NB4 (cell line): ENCODE data around the gene FLNB.

Experiments
- CTCF ChIP-seq: IDR thresholded peaks from one replicate; pipeline ENCODE4 v1.5.1; 2012; ENCODE audit warnings: low read depth, low read length
- MAX ChIP-seq: IDR thresholded peaks from 2 replicates; pipeline ENCODE4 v1.6.1; 2011; ENCODE audit warnings: low read depth, low read length
- MYC ChIP-seq: IDR thresholded peaks from 2 replicates; pipeline ENCODE4 v1.6.1; 2011; ENCODE audit warnings: low read depth, low read length
- POLR2A ChIP-seq: IDR thresholded peaks from 2 replicates; pipeline ENCODE4 v1.6.1; 2011; ENCODE audit warnings: mild to moderate bottlenecking; ENCODE audit not compliant: insufficient read length; ENCODE audit errors: extremely low read depth

- TF ChIP-seq POLR2A: no peak
- no peak for TF ChIP-seq CTCF
- peak; percentile 54; the same call in 1 of the 2 replicates for TF ChIP-seq MAX
- TF ChIP-seq MYC: no peak
These were observed 30.6 kb downstream of the FLNB start for GRCh38 chr3:58038675-58039292.
